SU-DHL-6 (cell line): ENCODE measurements around the gene RGS6.

ENCODE experiments used
- H2AFZ ChIP-seq: fragments of 200-600 bp; sonication (generic); 2 replicates; pipeline ENCODE4 v1.6.1; 2014; ENCODE audit warnings: low read depth, mild to moderate bottlenecking, moderate library complexity, mixed read lengths, antibody characterized with exemption, low read length; ENCODE audit not compliant: severe bottlenecking
- H3F3A ChIP-seq: fragments of 200-600 bp; shearing (Covaris generic); 2 replicates; pipeline ENCODE4 v1.6.0; 2016; ENCODE audit warnings: antibody characterized with exemption, mild to moderate bottlenecking; ENCODE audit not compliant: insufficient read depth
- H3K27ac ChIP-seq: fragments of 200-600 bp; sonication (generic); 2 replicates; pipeline ENCODE4 v1.5.1; 2016; ENCODE audit warnings: low read depth, mild to moderate bottlenecking, low read length, moderate library complexity, mixed read lengths
- H3K27me3 ChIP-seq: fragments of 200-600 bp; sonication (generic), shearing (Covaris generic); 2 replicates; pipeline ENCODE4 v1.6.0; 2014; ENCODE audit warnings: mild to moderate bottlenecking, low read length
- H3K36me3 ChIP-seq: fragments of 200-600 bp; sonication (generic); 2 replicates; pipeline ENCODE4 v1.6.1; 2014; ENCODE audit warnings: mild to moderate bottlenecking, low read length, mixed read lengths
- H3K4me2 ChIP-seq: fragments of 300-600, 200-600 bp; shearing (Covaris generic), sonication (generic); 2 replicates; pipeline ENCODE4 v1.6.0; 2014; ENCODE audit warnings: low read length, low read depth, mild to moderate bottlenecking; ENCODE audit not compliant: poor library complexity, severe bottlenecking
- H3K4me3 ChIP-seq: fragments of 200-600 bp; sonication (generic); 2 replicates; pipeline ENCODE4 v1.5.1; 2014; ENCODE audit warnings: antibody characterized with exemption, low read length, mild to moderate bottlenecking, mixed read lengths; ENCODE audit not compliant: insufficient read depth, poor library complexity, severe bottlenecking
- H3K79me2 ChIP-seq: fragments of 200-600 bp; sonication (generic); 2 replicates; pipeline ENCODE4 v1.6.1; 2014; ENCODE audit warnings: mild to moderate bottlenecking, low read length, moderate library complexity; ENCODE audit not compliant: insufficient read depth
- H3K9ac ChIP-seq: fragments of 200-600 bp; sonication (generic); 2 replicates; pipeline ENCODE4 v1.7.0; 2014; ENCODE audit warnings: mild to moderate bottlenecking, low read length
- H3K9me2 ChIP-seq: fragments of 200-600 bp; sonication (generic); replicated peaks from 2 replicates; pipeline ENCODE4 v1.6.1; 2014; ENCODE audit warnings: low read length; ENCODE audit not compliant: insufficient read depth
- H3K9me3 ChIP-seq: fragments of 200-600 bp; sonication (generic); 2 replicates; pipeline ENCODE4 v1.6.1; 2014; ENCODE audit warnings: low read length, mixed read lengths; ENCODE audit not compliant: insufficient read depth
- H4K20me1 ChIP-seq: fragments of 200-600 bp; sonication (generic); 2 replicates; pipeline ENCODE4 v1.6.1; 2014; ENCODE audit warnings: low read depth, mild to moderate bottlenecking, antibody characterized with exemption, low read length, moderate library complexity, mixed read lengths
- EZH2phosphoT487 ChIP-seq: fragments of 200-600 bp; sonication (generic), shearing (Covaris generic); conservative IDR thresholded peaks from 2 replicates; pipeline ENCODE4 v1.6.1; 2018; ENCODE audit warnings: mild to moderate bottlenecking, antibody characterized with exemption, low read length, moderate library complexity, mixed read lengths
- TF ChIP-seq, protein P1 (sequence below): fragments of 200-600 bp; sonication (generic); IDR thresholded peaks from one replicate; pipeline ENCODE4 v1.5.1; 2017; ENCODE audit warnings: antibody characterized with exemption, mild to moderate bottlenecking, low read length, moderate library complexity; ENCODE audit not compliant: insufficient read depth, poor library complexity, severe bottlenecking

Gene RGS6

GRCh38 chr14:72236629-72237028 is 304.4 kb downstream of the RGS6 start:
- Histone ChIP-seq H4K20me1 (no peaks in the 10 kb centered on the region), H3K4me3 (no peak overlapping the region), H3K9me3 (no peaks in the 10 kb centered on the region), H3K4me2 (no peak overlapping the region), H3K27ac (no peak overlapping the region), H2AFZ (no peak overlapping the region), H3K36me3 (no peaks in the 10 kb centered on the region), H3K9me2 (no peaks in the 10 kb centered on the region), H3K27me3 (no peaks in the 10 kb centered on the region), H3F3A (no peaks in the 10 kb centered on the region), H3K9ac (no peak overlapping the region), H3K79me2 (no peaks in the 10 kb centered on the region)
- TF ChIP-seq, protein P1, sequence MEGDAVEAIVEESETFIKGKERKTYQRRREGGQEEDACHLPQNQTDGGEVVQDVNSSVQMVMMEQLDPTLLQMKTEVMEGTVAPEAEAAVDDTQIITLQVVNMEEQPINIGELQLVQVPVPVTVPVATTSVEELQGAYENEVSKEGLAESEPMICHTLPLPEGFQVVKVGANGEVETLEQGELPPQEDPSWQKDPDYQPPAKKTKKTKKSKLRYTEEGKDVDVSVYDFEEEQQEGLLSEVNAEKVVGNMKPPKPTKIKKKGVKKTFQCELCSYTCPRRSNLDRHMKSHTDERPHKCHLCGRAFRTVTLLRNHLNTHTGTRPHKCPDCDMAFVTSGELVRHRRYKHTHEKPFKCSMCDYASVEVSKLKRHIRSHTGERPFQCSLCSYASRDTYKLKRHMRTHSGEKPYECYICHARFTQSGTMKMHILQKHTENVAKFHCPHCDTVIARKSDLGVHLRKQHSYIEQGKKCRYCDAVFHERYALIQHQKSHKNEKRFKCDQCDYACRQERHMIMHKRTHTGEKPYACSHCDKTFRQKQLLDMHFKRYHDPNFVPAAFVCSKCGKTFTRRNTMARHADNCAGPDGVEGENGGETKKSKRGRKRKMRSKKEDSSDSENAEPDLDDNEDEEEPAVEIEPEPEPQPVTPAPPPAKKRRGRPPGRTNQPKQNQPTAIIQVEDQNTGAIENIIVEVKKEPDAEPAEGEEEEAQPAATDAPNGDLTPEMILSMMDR = no peak
- TF ChIP-seq EZH2phosphoT487 = no peak

- no peaks in the 10 kb centered on the region for H3K79me2 ChIP-seq
- H3K27ac ChIP-seq = no peak overlapping the region
- no peak overlapping the region for H3K4me3 ChIP-seq
- no peak overlapping the region for H3K4me2 ChIP-seq
- H3K27me3 ChIP-seq = no peaks in the 10 kb centered on the region
- H2AFZ ChIP-seq = no peak overlapping the region
- H3K9me3 ChIP-seq = no peaks in the 10 kb centered on the region
- no peaks in the 10 kb centered on the region for H3K9me2 ChIP-seq
- TF ChIP-seq, protein P1 = no peak
- H4K20me1 ChIP-seq = no peaks in the 10 kb centered on the region
- no peak overlapping the region for H3K9ac ChIP-seq
- H3F3A ChIP-seq = no peaks in the 10 kb centered on the region
- H3K36me3 ChIP-seq = no peaks in the 10 kb centered on the region
Observed at GRCh38 chr14:72237722-72238666, 305.8 kb downstream of the RGS6 start.

DNA sequence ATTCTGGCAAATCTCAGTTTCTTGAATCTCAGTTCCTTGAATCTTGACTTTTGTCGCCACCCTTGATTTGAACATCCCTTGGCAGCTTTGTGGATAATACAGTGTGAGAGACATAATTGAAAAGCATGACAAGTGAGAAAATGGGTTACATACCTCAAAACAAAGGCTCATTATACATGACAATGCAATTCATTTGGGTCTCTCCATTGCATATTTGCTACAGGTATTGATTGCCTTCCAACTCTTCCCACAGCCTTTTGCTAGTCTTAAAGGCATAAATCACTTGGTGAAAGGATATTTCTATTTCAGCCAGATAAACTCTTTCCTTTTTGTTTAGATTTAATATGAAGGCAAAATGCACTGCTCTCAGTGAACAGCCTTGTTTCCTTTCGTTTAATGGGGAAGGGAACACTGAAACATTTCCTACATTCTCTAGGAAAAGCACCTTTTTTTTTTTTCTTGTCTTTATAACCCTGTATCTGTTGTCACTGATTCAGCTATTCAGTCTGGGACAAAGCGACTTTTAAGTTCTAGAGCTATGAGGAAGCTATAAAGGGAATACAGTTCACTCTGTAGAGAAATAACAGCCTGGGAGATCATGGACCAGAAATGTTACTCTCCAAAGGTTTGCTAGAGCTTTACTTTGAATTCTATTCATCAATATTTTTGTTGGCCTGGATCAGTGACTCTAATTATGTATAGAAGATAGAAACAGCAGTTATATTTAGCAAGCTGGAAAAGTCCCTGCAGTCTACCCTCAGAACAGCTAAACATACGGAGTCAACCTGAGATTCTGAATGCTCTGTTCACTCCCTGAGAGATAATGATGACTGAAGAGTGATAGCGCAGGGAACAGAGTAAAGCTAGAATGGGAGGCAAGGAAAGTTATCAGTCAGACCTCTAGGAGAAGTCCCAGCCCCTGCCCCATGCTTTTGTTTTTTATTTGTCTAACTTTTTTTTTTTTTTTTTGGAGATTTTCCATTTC is 311.4 kb downstream of the RGS6 start:
- no peaks in the 10 kb centered on the region for H3F3A ChIP-seq

More for the DNA sequence above, 311.4 kb downstream of the RGS6 start:
- Histone ChIP-seq H4K20me1 (no peaks in the 10 kb centered on the region), H3K9ac (no peak overlapping the region), H3K4me2 (no peak overlapping the region), H3K4me3 (no peak overlapping the region), H3K36me3 (no peaks in the 10 kb centered on the region), H3K27me3 (no peaks in the 10 kb centered on the region), H3K9me3 (no peaks in the 10 kb centered on the region; the same call in 1 of the 2 replicates), H3K9me2 (no peaks in the 10 kb centered on the region; the same call in 1 of the 2 replicates), H3K27ac (no peak overlapping the region), H3K79me2 (no peaks in the 10 kb centered on the region), H2AFZ (no peak overlapping the region)
- TF ChIP-seq EZH2phosphoT487 = no peak
- TF ChIP-seq, protein P1 = no peak
